Measurements from ENCODE around the gene FH. TPM values are rescaled to one million over a fixed set of nuclear protein-coding genes. Genes with fewer than 3 reads are reported as not detected.

Gene FH
- 40.3 and 58.3 TPM in 2 replicates for total RNA-seq (2014; rRNA removed; shearing (Covaris generic); ENCODE audit: low replicate concordance)

GRCh38 chr1:241519308-241520079 is at the start of gene FH:
Gene FH, minus strand, starts transcription at chr1:241519755. Its CDS starts 33 bp downstream, at chr1:241519722.
- Histone ChIP-seq H3K4me1 (ENCODE audit: low read length) (peaks cover 30% of the 10 kb centered on the region), H3K4me3 (ENCODE audit: low read length) (peak within 1 kb of the TSS; percentile 74), H3K9me2 (replicated peaks; ENCODE audit: insufficient read depth, low read length) (no peaks in the 10 kb centered on the region), H3K4me2 (ENCODE audit: low read depth, low read length, poor library complexity, severe bottlenecking) (peak within 1 kb of the TSS; percentile 99), H3K36me3 (ENCODE audit: insufficient read depth, low read length) (peaks cover 15% of the 10 kb centered on the region; the same call in 1 of the 2 replicates), H4K20me1 (ENCODE audit: insufficient read depth, low read depth, low read length) (no peaks in the 10 kb centered on the region), H3K79me2 (ENCODE audit: low read length) (peaks cover 47% of the 10 kb centered on the region), H3K27ac (ENCODE audit: low read length) (peak within 1 kb of the TSS; percentile 31), H2AFZ (ENCODE audit: low read length) (peak within 1 kb of the TSS; percentile 99), H3K9ac (ENCODE audit: low read length) (peak within 1 kb of the TSS; percentile 87), H3K9me3 (ENCODE audit: low read length) (no peaks in the 10 kb centered on the region), H3K27me3 (ENCODE audit: low read length) (no peaks in the 10 kb centered on the region)
- peak; percentile 98 for DNase-seq

- Histone ChIP-seq H3K4me1 (ENCODE audit: low read length) (peaks cover 8% of the 10 kb centered on the region), H3K36me3 (ENCODE audit: insufficient read depth, low read length) (no peaks in the 10 kb centered on the region), H3K4me2 (ENCODE audit: low read depth, low read length, poor library complexity, severe bottlenecking) (no peak overlapping the region), H3K9me2 (replicated peaks; ENCODE audit: insufficient read depth, low read length) (no peaks in the 10 kb centered on the region), H3K9ac (ENCODE audit: low read length) (no peak overlapping the region), H2AFZ (ENCODE audit: low read length) (0 out of 2 replicates have a peak overlapping the region, but pooled peaks have one; percentile 52), H3K27ac (ENCODE audit: low read length) (no peak overlapping the region), H3K9me3 (ENCODE audit: low read length) (no peaks in the 10 kb centered on the region), H3K27me3 (ENCODE audit: low read length) (no peaks in the 10 kb centered on the region), H3K79me2 (ENCODE audit: low read length) (no peaks in the 10 kb centered on the region), H4K20me1 (ENCODE audit: insufficient read depth, low read depth, low read length) (no peaks in the 10 kb centered on the region), H3K4me3 (ENCODE audit: low read length) (no peak overlapping the region)
- no peak for DNase-seq
Observed at GRCh38 chr1:241560849-241561187, 41.3 kb upstream of the FH start.

DNA sequence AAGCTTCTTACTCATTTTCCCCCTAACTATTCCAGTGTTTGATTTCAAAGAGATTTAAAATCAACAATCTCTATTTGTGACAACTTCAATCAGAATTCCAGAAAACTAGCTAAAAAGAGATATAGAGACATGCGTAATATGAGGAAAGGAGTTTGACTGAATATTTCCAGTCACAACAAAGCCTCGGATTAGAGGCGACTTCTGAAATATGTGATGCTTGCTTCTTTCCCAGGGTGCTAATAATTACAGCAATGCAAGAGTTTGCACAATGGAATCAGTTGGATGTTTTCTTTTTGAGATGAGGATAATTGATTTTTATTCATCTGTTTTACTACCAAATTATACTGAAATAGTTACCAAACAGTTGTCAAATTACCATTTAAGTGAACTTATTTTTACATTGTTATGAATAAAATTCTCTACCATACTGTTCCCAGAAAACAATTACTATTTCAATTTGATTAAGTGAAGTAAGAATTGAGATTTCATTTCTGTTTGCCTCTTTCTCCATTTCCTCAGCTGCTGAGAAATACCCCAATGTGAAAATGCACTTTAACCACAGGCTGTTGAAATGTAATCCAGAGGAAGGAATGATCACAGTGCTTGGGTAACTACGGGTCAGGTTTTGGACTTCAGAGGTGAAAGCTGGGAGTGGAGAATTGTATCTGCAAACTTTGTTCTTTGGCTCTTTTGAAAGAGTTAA is 40.7 kb upstream of the FH start:
- Histone ChIP-seq H3K9me3 (ENCODE audit: low read length) (no peaks in the 10 kb centered on the region), H3K9ac (ENCODE audit: low read length) (no peak overlapping the region), H3K27ac (ENCODE audit: low read length) (no peak overlapping the region), H4K20me1 (ENCODE audit: insufficient read depth, low read depth, low read length) (no peaks in the 10 kb centered on the region), H3K4me3 (ENCODE audit: low read length) (no peak overlapping the region), H3K4me2 (ENCODE audit: low read depth, low read length, poor library complexity, severe bottlenecking) (no peak overlapping the region), H3K27me3 (ENCODE audit: low read length) (no peaks in the 10 kb centered on the region), H3K36me3 (ENCODE audit: insufficient read depth, low read length) (no peaks in the 10 kb centered on the region), H3K79me2 (ENCODE audit: low read length) (no peaks in the 10 kb centered on the region), H2AFZ (ENCODE audit: low read length) (no peak overlapping the region), H3K4me1 (ENCODE audit: low read length) (peaks cover 8% of the 10 kb centered on the region), H3K9me2 (replicated peaks; ENCODE audit: insufficient read depth, low read length) (no peaks in the 10 kb centered on the region)
- no peak for DNase-seq

DNA sequence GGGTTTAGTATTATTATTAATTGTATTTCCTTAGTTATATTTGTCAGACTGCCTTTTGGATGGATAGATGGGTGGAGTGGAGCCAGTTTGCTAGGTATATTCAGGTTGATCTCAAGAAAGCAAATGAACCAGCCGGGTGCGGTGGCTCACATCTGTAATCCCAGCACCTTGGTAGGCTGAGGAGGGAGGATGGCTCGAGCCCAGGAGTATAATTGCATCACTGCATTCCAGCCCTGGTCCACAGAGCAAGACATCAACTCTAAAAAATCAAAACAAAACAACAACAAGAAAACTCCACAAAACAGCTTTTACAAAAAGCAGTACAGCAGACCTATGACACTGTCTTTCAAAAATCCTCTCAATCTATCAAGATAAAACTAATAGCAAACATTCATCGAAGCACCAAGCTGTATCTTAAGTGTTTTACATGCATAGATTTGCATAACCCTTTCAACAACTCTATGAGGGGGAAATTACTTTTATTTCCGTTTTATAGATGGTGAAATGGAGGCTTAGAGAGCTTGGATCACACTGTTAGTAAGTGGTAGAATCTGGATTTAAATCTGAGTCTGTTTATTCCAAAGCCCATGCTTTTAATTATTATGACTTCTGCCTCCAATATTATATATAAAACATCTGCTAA is 38.1 kb upstream of the FH start:
- Histone ChIP-seq H3K27me3 (ENCODE audit: low read length) (no peaks in the 10 kb centered on the region), H3K4me2 (ENCODE audit: low read depth, low read length, poor library complexity, severe bottlenecking) (no peak overlapping the region), H3K9me3 (ENCODE audit: low read length) (no peaks in the 10 kb centered on the region), H3K9me2 (replicated peaks; ENCODE audit: insufficient read depth, low read length) (no peaks in the 10 kb centered on the region), H3K79me2 (ENCODE audit: low read length) (no peaks in the 10 kb centered on the region), H3K27ac (ENCODE audit: low read length) (no peak overlapping the region), H3K36me3 (ENCODE audit: insufficient read depth, low read length) (no peaks in the 10 kb centered on the region), H3K4me1 (ENCODE audit: low read length) (peaks cover 19% of the 10 kb centered on the region), H3K9ac (ENCODE audit: low read length) (no peak overlapping the region), H2AFZ (ENCODE audit: low read length) (peak overlapping the region; percentile 55), H4K20me1 (ENCODE audit: insufficient read depth, low read depth, low read length) (no peaks in the 10 kb centered on the region), H3K4me3 (ENCODE audit: low read length) (no peak overlapping the region)
- DNase-seq, result no peak

DNA sequence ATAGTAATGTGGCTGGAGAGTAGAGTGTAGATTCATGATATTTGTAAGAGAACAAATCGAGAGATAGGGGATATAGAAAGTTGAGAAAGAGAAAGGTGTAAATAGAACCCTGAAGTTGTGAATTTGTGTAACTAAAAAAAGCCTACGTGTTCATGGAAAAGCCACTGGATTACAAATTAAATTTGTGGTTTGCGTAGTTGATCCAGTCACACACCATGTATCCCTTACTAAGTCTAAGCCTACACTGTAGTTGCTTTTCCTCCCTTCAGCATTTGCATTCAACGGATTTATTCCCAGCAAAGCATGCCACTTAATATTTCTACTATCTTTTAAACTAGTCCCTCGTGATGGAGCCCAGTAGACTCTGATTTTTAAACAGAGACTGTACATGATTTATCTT is 37.5 kb upstream of the FH start:
- Histone ChIP-seq H3K4me2 (ENCODE audit: low read depth, low read length, poor library complexity, severe bottlenecking) (no peak overlapping the region), H4K20me1 (ENCODE audit: insufficient read depth, low read depth, low read length) (no peaks in the 10 kb centered on the region), H3K36me3 (ENCODE audit: insufficient read depth, low read length) (no peaks in the 10 kb centered on the region), H3K4me1 (ENCODE audit: low read length) (peaks cover 26% of the 10 kb centered on the region), H3K27ac (ENCODE audit: low read length) (no peak overlapping the region), H3K79me2 (ENCODE audit: low read length) (no peaks in the 10 kb centered on the region), H3K27me3 (ENCODE audit: low read length) (no peaks in the 10 kb centered on the region), H2AFZ (ENCODE audit: low read length) (no peak overlapping the region), H3K9ac (ENCODE audit: low read length) (no peak overlapping the region), H3K9me3 (ENCODE audit: low read length) (no peaks in the 10 kb centered on the region), H3K9me2 (replicated peaks; ENCODE audit: insufficient read depth, low read length) (no peaks in the 10 kb centered on the region), H3K4me3 (ENCODE audit: low read length) (no peak overlapping the region)
- no peak for DNase-seq

DNA sequence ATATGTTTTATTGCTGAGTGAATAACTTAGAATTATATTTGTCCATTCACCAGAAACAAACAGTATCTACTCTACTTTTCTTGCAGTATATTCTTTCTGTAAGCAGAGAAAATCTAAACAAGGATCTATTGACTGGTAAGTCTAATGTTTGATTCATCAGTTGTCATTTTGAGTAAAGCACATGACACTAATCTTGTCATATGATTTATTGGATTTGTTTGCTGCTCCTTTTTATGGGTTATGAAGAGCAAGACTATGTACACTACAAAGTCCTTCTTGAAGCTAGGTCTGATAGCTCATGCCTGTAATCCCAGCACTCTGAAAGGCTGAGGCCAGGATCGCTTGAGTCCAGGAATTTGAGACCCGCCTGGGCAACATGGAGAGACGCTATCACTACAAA is 36.0 kb upstream of the FH start:
- no peaks in the 10 kb centered on the region for H3K27me3 ChIP-seq (ENCODE audit: low read length)
- peaks cover 41% of the 10 kb centered on the region for H3K4me1 ChIP-seq (ENCODE audit: low read length)
- H3K9me2 ChIP-seq (replicated peaks; ENCODE audit: insufficient read depth, low read length), result no peaks in the 10 kb centered on the region
- H3K79me2 ChIP-seq (ENCODE audit: low read length), result no peaks in the 10 kb centered on the region
- no peak for DNase-seq
- no peak overlapping the region for H3K4me2 ChIP-seq (ENCODE audit: low read depth, low read length, poor library complexity, severe bottlenecking)
- H4K20me1 ChIP-seq (ENCODE audit: insufficient read depth, low read depth, low read length), result no peaks in the 10 kb centered on the region
- H3K4me3 ChIP-seq (ENCODE audit: low read length), result no peak overlapping the region
- H3K36me3 ChIP-seq (ENCODE audit: insufficient read depth, low read length), result no peaks in the 10 kb centered on the region
- no peak overlapping the region for H2AFZ ChIP-seq (ENCODE audit: low read length)
- H3K9ac ChIP-seq (ENCODE audit: low read length), result no peak overlapping the region
- peak overlapping the region; percentile 18; the same call in 1 of the 2 replicates for H3K27ac ChIP-seq (ENCODE audit: low read length)
- H3K9me3 ChIP-seq (ENCODE audit: low read length), result no peaks in the 10 kb centered on the region

GRCh38 chr1:241553886-241554592 is 34.5 kb upstream of the FH start:
- Histone ChIP-seq H3K27ac (ENCODE audit: low read length) (peak overlapping the region; percentile 94), H3K9me2 (replicated peaks; ENCODE audit: insufficient read depth, low read length) (no peaks in the 10 kb centered on the region), H3K4me2 (ENCODE audit: low read depth, low read length, poor library complexity, severe bottlenecking) (no peak overlapping the region), H3K36me3 (ENCODE audit: insufficient read depth, low read length) (no peaks in the 10 kb centered on the region), H2AFZ (ENCODE audit: low read length) (no peak overlapping the region), H3K4me3 (ENCODE audit: low read length) (no peak overlapping the region), H3K9me3 (ENCODE audit: low read length) (no peaks in the 10 kb centered on the region), H3K79me2 (ENCODE audit: low read length) (no peaks in the 10 kb centered on the region), H3K4me1 (ENCODE audit: low read length) (peaks cover 51% of the 10 kb centered on the region), H3K9ac (ENCODE audit: low read length) (no peak overlapping the region), H4K20me1 (ENCODE audit: insufficient read depth, low read depth, low read length) (no peaks in the 10 kb centered on the region), H3K27me3 (ENCODE audit: low read length) (no peaks in the 10 kb centered on the region)
- no peak for DNase-seq

All from Karpas-422 (cell line).